HepG2 (cell line): ENCODE measurements around the gene BPIFB6.

Experiments used
- ATAD3A ChIP-seq: sonication (generic); formaldehyde crosslinking; IDR thresholded peaks from 2 replicates; pipeline ENCODE4 v1.4.0; 2020; ENCODE audit warnings: missing genetic modification reagents
- BRD4 ChIP-seq: sonication (generic); formaldehyde crosslinking; IDR thresholded peaks from 2 replicates; pipeline ENCODE4 v1.4.0; 2020; ENCODE audit warnings: missing genetic modification reagents
- CTCF ChIP-seq: sonication (generic); formaldehyde crosslinking; IDR thresholded peaks from 2 replicates; pipeline ENCODE4 v1.5.0; 2020; ENCODE audit warnings: mild to moderate bottlenecking, missing genetic modification reagents, moderate library complexity
- ESRRA ChIP-seq: sonication (generic); formaldehyde crosslinking; IDR thresholded peaks from 2 replicates; pipeline ENCODE4 v1.5.1; 2020; ENCODE audit warnings: mild to moderate bottlenecking, low read depth, missing genetic modification reagents
- NCOA2 ChIP-seq: sonication (generic); formaldehyde crosslinking; IDR thresholded peaks from 2 replicates; pipeline ENCODE4 v1.8.0; 2022; ENCODE audit warnings: inconsistent platforms
- SKIL ChIP-seq: sonication (generic); formaldehyde crosslinking; IDR thresholded peaks from 2 replicates; pipeline ENCODE4 v1.8.0; 2022; ENCODE audit warnings: missing genetic modification reagents, mild to moderate bottlenecking, moderate library complexity, borderline replicate concordance
- SOX13 ChIP-seq, 3 experiments: fragments of 450-650 bp in 1 of 3; sonication (generic) in 1 of 3; formaldehyde crosslinking in 1 of 3; IDR thresholded peaks in 2 of 3; conservative IDR thresholded peaks in 1 of 3; 2 replicates each; pipeline versions ENCODE4 v1.5.0 to v1.6.1; 2016 to 2020; ENCODE audit warnings: antibody characterized with exemption in 1 of 3, mild to moderate bottlenecking in 1 of 3, missing compliant biosample characterization in 1 of 3, missing genetic modification reagents in 1 of 3, moderate library complexity in 1 of 3
- ZBTB26 ChIP-seq: IDR thresholded peaks from 2 replicates; pipeline ENCODE4 v1.6.1; 2016; ENCODE audit warnings: missing compliant biosample characterization, missing genetic modification reagents, borderline replicate concordance

GRCh38 chr20:32990426-32990825, 41.0 kb upstream of the BPIFB6 start:
- TF ChIP-seq ZBTB26 (CRISPR knock-in tag) (no peak), CTCF (no peak), SOX13 (IDR thresholded peaks at IDR 0.05) (no peak), SOX13 (CRISPR knock-in tag; conservative IDR thresholded peaks at IDR 0.05 in 1 of 2, IDR thresholded peaks at IDR 0.05 in 1 of 2) (no peak), BRD4 (CRISPR knock-in tag) (no peak), ATAD3A (no peak), ESRRA (CRISPR knock-in tag) (no peak), NCOA2 (CRISPR knock-in tag) (no peak), SKIL (CRISPR knock-in tag) (no peak)
